ENCODE results near the gene PNMT.

The PNMT gene

GRCh38 chr17:39666231-39666600, 2.0 kb upstream of the PNMT start:
- Histone ChIP-seq H3K36me3 (ENCODE audit: insufficient read depth, low read length) (no peaks in the 10 kb centered on the region; the same call in 1 of the 2 replicates), H3K9ac (ENCODE audit: low read depth, low read length) (no peak overlapping the region), H3K4me1 (ENCODE audit: insufficient read depth, low read length) (peaks cover 35% of the 10 kb centered on the region), H3K9me3 (ENCODE audit: control insufficient read depth, insufficient read depth, low read length) (no peaks in the 10 kb centered on the region)

DNA sequence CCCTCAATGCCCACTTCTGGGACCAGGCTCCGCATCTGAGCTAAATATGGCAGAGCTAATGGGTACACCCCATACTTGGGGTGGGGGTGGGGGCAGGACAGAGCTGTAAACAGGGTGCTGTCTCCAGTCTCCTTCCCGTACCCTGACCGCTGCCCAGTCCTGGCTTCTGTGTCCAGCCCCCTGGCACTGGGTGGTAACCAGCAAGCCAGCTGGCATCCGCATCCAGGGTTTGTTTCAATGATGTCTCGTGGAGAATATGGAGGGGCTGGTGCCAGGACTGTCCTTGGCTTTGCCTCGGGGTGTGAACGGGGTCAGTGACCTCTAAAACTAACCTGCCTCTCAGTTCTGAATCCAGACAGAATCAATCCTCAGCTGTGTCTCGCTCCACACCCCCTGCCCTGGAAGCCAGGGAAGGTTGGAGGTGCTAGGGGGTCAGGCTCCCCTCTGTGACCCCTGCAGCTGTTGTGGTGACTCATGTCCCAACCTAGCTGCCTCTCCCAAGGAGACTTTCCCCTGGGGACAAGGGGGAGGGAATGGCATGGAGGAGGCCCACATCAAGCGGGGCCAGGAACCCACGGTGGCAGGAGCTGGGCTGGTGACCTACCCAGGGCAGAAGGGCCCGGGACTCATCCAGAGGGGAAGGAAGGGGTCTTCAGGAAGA, 1.5 kb upstream of the PNMT start:
- no peaks in the 10 kb centered on the region; the same call in 1 of the 2 replicates for H3K36me3 ChIP-seq (ENCODE audit: insufficient read depth, low read length)
- peaks cover 35% of the 10 kb centered on the region for H3K4me1 ChIP-seq (ENCODE audit: insufficient read depth, low read length)
- no peaks in the 10 kb centered on the region for H3K9me3 ChIP-seq (ENCODE audit: control insufficient read depth, insufficient read depth, low read length)
- peak overlapping the region; percentile 45; the same call in 1 of the 2 replicates for H3K9ac ChIP-seq (ENCODE audit: low read depth, low read length)

DNA sequence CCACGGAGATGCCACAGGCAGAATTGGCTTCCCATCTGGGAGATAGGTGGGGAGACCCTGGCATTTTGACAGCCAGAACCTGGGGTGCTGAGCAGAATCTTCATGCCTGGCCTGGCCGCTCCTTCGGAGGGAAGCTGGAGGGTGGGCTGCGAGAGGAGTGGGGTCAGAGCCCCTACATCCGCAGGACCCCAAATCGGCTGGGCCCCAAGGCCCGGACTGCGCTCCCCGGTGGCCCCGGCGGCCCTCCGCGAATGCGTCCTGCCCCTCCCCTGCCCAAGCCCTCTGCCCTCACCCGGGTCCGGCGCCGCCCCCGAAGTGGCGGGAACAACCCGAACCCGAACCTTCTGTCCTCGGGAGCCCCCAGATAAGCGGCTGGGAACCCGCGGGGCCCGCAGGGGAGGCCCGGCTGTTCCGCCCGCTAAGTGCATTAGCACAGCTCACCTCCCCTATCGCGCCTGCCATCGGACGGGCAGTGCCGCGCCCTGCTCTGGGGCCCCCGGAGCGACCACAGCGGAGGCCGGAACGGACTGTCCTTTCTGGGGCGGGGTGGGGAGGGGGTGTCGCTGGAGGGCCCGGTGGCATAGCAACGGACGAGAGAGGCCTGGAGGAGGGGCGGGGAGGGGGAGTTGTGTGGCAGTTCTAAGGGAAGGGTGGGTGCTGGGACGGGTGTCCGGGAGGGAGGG, 850 bp upstream of the PNMT start:
- Histone ChIP-seq H3K4me1 (ENCODE audit: insufficient read depth, low read length) (peaks cover 35% of the 10 kb centered on the region), H3K36me3 (ENCODE audit: insufficient read depth, low read length) (no peaks in the 10 kb centered on the region), H3K9me3 (ENCODE audit: control insufficient read depth, insufficient read depth, low read length) (no peaks in the 10 kb centered on the region), H3K9ac (ENCODE audit: low read depth, low read length) (peak overlapping the region; percentile 45; the same call in 1 of the 2 replicates)

GRCh38 chr17:39669897-39670735, 1.9 kb downstream of the PNMT start:
- H3K9me3 ChIP-seq (ENCODE audit: control insufficient read depth, insufficient read depth, low read length), result no peaks in the 10 kb centered on the region
- no peaks in the 10 kb centered on the region for H3K36me3 ChIP-seq (ENCODE audit: insufficient read depth, low read length)
- H3K4me1 ChIP-seq (ENCODE audit: insufficient read depth, low read length), result peaks cover 18% of the 10 kb centered on the region; the same call in 1 of the 2 replicates
- H3K9ac ChIP-seq (ENCODE audit: low read depth, low read length), result no peak overlapping the region

GRCh38 chr17:39670746-39671145, 2.5 kb downstream of the PNMT start:
- no peak overlapping the region for H3K9ac ChIP-seq (ENCODE audit: low read depth, low read length)
- no peaks in the 10 kb centered on the region for H3K36me3 ChIP-seq (ENCODE audit: insufficient read depth, low read length)

GRCh38 chr17:39671651-39672521, 3.6 kb downstream of the PNMT start:
- no peak overlapping the region for H3K9ac ChIP-seq (ENCODE audit: low read depth, low read length)
- H3K4me1 ChIP-seq (ENCODE audit: insufficient read depth, low read length), result peaks cover 2% of the 10 kb centered on the region; the same call in 1 of the 2 replicates
- H3K36me3 ChIP-seq (ENCODE audit: insufficient read depth, low read length), result no peaks in the 10 kb centered on the region
- H3K9me3 ChIP-seq (ENCODE audit: control insufficient read depth, insufficient read depth, low read length), result no peaks in the 10 kb centered on the region

More at GRCh38 chr17:39670746-39671145, 2.5 kb downstream of the PNMT start:
- Histone ChIP-seq H3K9me3 (ENCODE audit: control insufficient read depth, insufficient read depth, low read length) (no peaks in the 10 kb centered on the region), H3K4me1 (ENCODE audit: insufficient read depth, low read length) (peaks cover 12% of the 10 kb centered on the region; the same call in 1 of the 2 replicates)

- Histone ChIP-seq H3K4me1 (ENCODE audit: insufficient read depth, low read length) (no peaks in the 10 kb centered on the region; the same call in 1 of the 2 replicates), H3K36me3 (ENCODE audit: insufficient read depth, low read length) (no peaks in the 10 kb centered on the region), H3K9me3 (ENCODE audit: control insufficient read depth, insufficient read depth, low read length) (no peaks in the 10 kb centered on the region), H3K9ac (ENCODE audit: low read depth, low read length) (no peak overlapping the region)
Observed at GRCh38 chr17:39672522-39673334, 4.5 kb downstream of the PNMT start.

DNA sequence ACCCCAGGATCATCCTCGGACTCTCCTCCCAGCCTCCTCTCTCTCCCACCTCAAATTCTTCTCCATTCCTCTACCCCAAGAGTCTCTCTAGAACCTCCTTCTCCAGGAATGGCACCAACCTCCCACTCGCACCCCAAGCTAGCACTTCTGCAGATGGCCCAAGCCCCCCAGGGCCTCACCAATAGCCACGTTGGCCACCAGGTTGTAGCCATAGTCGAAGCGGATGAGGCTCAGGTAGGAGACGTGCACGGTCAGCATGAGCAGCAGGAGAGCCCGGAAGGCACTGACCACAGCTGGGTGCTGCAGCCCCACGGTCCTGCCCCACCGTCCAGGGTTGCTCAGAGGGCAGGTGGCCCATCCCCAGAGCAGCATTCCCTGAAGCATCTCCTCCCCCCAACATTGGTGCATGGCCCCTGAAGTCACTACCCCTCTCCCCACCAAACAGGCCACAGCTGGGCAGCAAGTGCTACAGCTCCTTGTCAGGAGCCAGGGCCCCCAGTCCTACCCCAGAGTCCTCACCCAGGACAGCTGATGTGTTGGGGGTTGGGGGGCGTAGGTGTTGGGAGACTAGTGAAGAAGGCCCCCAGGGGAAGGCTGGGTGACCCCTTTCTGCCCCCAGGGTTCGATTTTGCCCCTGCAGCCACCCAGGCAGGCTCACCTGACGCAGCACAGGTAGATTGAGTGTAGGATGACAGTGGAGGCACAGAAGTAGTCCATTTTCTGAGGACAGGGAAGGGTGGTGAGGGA, 5.3 kb downstream of the PNMT start:
- H3K9me3 ChIP-seq (ENCODE audit: control insufficient read depth, insufficient read depth, low read length), result no peaks in the 10 kb centered on the region
- no peak overlapping the region for H3K9ac ChIP-seq (ENCODE audit: low read depth, low read length)
- no peaks in the 10 kb centered on the region for H3K36me3 ChIP-seq (ENCODE audit: insufficient read depth, low read length)
- H3K4me1 ChIP-seq (ENCODE audit: insufficient read depth, low read length), result no peaks in the 10 kb centered on the region; the same call in 1 of the 2 replicates

- Histone ChIP-seq H3K9ac (ENCODE audit: low read depth, low read length) (no peak overlapping the region), H3K4me1 (ENCODE audit: insufficient read depth, low read length) (no peaks in the 10 kb centered on the region; the same call in 1 of the 2 replicates), H3K9me3 (ENCODE audit: control insufficient read depth, insufficient read depth, low read length) (no peaks in the 10 kb centered on the region), H3K36me3 (ENCODE audit: insufficient read depth, low read length) (no peaks in the 10 kb centered on the region)
Observed at GRCh38 chr17:39674179-39674578, 5.9 kb downstream of the PNMT start.

DNA sequence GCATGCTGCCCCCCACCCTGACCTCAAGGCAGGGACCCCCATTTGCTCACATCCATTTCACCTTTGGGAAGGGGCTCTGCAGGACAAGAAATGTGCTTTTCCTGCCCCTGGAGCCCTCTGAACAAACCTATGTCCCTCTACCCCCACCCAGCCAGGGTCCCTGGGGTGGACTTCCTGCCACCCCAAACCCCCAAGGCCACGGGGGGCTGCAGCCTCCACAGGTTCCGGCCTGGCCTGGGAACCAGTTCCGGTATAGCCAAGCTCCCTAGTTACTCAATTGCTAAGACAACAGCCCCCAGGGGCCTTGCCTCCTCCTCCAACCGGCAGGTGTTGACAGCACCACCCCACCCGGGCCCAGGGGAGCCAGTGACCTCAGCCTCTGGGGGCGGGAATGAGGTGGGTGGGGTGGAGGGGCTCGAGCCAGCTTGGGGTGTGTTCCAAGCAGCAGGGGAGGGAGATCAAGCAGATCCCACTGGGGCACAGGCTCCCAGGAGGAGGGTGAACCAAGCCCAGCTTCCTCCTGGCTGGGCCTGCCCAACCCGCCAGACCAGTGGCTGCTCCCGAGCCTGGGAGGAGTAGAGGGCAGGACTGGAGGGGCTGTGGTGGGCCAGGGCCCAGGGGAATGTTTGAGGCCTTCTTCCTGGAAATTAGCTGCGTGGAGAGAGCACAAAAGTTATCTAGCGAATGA, 6.6 kb downstream of the PNMT start:
- no peaks in the 10 kb centered on the region; the same call in 1 of the 2 replicates for H3K4me1 ChIP-seq (ENCODE audit: insufficient read depth, low read length)
- H3K36me3 ChIP-seq (ENCODE audit: insufficient read depth, low read length), result no peaks in the 10 kb centered on the region
- H3K9ac ChIP-seq (ENCODE audit: low read depth, low read length), result no peak overlapping the region
- no peaks in the 10 kb centered on the region for H3K9me3 ChIP-seq (ENCODE audit: control insufficient read depth, insufficient read depth, low read length)

DNA sequence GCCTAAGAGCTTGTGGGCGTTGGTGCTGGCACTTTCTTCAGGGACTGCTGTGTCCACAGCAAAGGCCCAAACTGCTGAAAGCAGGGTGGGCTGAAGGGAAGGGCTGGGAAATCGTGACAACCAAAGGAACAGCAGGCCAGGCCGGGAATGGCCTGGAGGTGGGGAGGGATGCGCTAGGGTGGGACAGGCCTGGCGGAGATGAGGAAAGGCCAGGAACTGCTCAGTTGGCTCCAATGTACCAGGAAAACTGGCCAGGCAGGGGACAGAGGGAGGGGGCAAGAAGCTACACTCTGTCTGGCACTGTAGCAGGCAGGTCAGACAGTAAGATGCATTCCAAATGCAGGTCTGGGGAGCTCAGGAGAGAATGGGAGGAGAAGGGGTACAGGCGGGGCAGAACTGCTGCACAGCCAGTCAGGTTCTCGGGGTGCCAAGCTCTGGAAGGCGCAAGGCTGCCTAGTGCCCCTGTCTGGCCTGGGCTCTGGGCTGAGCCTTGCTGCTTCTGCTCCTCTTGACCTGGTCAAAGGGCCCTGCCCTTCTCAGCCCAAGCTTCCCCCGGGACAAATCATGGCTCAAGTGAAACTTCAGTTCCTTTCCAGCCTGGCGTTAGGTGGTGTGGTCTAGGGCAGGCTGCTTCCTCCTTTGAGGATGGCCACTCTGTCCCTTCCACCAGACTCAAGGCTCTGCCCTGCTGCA, 7.3 kb downstream of the PNMT start:
- H3K9ac ChIP-seq (ENCODE audit: low read depth, low read length), result no peak overlapping the region
- H3K9me3 ChIP-seq (ENCODE audit: control insufficient read depth, insufficient read depth, low read length), result no peaks in the 10 kb centered on the region
- H3K36me3 ChIP-seq (ENCODE audit: insufficient read depth, low read length), result no peaks in the 10 kb centered on the region
- no peaks in the 10 kb centered on the region; the same call in 1 of the 2 replicates for H3K4me1 ChIP-seq (ENCODE audit: insufficient read depth, low read length)

Measured in ES-I3 (cell line).